OCI-LY7 (cell line): Measurements from ENCODE around the gene OR1D2.

Source experiments
- EZH2phosphoT487 ChIP-seq: fragments of 200-600 bp; sonication (generic); IDR thresholded peaks from 2 replicates; pipeline ENCODE4 v1.6.1; 2018; ENCODE audit warnings: low read depth, borderline replicate concordance, mild to moderate bottlenecking, mixed run types, antibody characterized with exemption, low read length, moderate library complexity, mixed read lengths
- TF ChIP-seq, protein P1 (sequence below): fragments of 200-600 bp; sonication (generic); conservative IDR thresholded peaks from 2 replicates; pipeline ENCODE4 v1.5.1; 2014; ENCODE audit warnings: mild to moderate bottlenecking, antibody characterized with exemption, low read length, moderate library complexity, mixed read lengths

DNA sequence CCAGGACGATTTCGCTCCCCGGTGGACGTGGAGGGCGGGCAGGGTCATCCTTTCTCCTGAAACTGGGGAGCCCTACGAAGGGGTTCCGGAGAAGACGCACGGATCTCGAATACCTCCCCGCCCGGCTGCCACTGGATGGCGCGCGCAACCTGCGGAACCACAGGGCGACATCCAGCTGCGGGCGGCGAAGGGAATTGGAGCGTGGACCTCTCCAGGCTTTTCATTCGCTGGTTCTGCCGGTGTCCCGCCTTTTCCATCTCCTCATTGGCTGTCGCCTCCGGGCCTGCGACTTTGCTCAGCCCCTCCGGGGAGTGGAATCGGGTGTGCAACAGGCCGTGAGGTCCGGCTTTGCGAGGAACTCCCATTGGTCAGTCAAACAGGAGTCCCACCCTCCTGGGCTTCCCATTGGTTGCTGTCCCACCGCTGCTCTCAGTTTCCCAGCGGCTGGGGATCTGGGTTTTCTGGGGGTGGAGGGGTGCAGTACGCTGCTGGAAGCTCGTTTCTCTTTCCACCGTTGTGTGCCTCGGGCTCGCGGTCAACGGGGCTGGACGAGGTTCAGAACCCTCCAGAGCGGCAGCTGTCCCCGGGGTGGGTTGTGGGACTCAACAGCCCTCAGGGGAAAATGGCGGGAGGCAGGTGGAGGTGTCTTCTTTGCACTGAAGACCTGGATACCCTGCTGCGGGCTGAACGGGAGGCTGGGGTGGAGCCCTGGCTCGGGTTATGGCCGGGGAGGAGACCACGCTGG, 55.3 kb downstream of the OR1D2 start:
- TF ChIP-seq, protein P1, sequence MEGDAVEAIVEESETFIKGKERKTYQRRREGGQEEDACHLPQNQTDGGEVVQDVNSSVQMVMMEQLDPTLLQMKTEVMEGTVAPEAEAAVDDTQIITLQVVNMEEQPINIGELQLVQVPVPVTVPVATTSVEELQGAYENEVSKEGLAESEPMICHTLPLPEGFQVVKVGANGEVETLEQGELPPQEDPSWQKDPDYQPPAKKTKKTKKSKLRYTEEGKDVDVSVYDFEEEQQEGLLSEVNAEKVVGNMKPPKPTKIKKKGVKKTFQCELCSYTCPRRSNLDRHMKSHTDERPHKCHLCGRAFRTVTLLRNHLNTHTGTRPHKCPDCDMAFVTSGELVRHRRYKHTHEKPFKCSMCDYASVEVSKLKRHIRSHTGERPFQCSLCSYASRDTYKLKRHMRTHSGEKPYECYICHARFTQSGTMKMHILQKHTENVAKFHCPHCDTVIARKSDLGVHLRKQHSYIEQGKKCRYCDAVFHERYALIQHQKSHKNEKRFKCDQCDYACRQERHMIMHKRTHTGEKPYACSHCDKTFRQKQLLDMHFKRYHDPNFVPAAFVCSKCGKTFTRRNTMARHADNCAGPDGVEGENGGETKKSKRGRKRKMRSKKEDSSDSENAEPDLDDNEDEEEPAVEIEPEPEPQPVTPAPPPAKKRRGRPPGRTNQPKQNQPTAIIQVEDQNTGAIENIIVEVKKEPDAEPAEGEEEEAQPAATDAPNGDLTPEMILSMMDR: peak; percentile 94
- no peak for TF ChIP-seq EZH2phosphoT487
